ENCODE results near the gene ADCK1.
A peak's percentile ranks its signal among the peaks of the same experiment; 100 is the strongest.
"Not testable (repeated sequence)": the region's sequence is repeated elsewhere in the genome, so short reads cannot be mapped to it uniquely, and the experiment has no call there.

The ADCK1 gene

GRCh38 chr14:77924141-77924948 is 124.4 kb downstream of the ADCK1 start:
- no peak for DNase-seq (ENCODE audit: insufficient read length, low spot score)
- FAIRE-seq = no peak

GRCh38 chr14:77926942-77927341 is 127.0 kb downstream of the ADCK1 start:
- FAIRE-seq = no peak

GRCh38 chr14:77931441-77931840 is 131.5 kb downstream of the ADCK1 start:
- FAIRE-seq (no peak), DNase-seq (ENCODE audit: insufficient read length, low spot score) (no peak)

More at GRCh38 chr14:77926942-77927341, 127.0 kb downstream of the ADCK1 start:
- DNase-seq (ENCODE audit: insufficient read length, low spot score) = no peak

DNA sequence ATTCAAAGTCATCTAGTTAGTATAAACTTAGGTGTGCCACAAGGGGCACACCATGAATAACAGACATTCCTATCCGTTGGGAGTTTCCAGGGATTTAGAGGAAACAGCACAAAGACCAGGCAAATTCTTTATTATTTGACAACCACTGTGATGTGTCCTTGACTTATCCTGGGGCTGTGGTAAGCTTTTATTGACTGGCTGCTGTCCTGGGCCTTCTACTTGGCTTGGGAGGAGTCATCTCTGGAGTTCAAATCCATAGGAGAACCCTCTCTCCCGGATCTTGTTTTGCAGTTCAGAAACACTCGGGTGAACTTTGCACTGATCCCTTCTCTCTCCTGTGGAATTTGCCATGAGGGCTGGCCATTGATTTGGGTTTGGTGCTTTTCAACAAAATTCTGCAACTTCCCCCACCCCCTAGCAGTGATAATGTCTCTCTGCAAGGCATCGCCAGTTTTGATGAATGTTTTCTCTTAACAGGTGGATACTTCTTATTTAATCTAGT is 136.3 kb downstream of the ADCK1 start:
- no peak for FAIRE-seq
- DNase-seq (ENCODE audit: insufficient read length, low spot score) = no peak

DNA sequence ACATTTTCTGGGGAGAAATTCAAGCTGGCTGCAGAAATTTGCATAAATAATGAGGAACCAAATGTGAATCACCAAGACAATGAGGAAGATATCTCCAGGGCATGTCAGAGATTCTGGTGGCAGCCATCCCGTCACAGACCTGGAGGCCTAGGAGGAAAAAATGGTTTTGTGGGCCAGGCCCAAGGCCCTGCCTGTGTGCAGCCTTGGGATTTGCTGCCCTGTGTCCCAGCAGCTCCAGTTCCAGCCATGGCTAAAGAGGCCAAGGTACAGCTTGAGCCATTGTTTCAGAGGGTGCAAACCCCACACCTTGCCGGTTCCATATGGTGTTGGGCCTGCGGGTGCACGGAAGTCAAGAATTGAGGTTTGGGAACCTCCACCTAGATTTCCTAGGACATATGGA is 147.5 kb downstream of the ADCK1 start:
- no peak for DNase-seq (ENCODE audit: insufficient read length, low spot score)
- no peak for FAIRE-seq

DNA sequence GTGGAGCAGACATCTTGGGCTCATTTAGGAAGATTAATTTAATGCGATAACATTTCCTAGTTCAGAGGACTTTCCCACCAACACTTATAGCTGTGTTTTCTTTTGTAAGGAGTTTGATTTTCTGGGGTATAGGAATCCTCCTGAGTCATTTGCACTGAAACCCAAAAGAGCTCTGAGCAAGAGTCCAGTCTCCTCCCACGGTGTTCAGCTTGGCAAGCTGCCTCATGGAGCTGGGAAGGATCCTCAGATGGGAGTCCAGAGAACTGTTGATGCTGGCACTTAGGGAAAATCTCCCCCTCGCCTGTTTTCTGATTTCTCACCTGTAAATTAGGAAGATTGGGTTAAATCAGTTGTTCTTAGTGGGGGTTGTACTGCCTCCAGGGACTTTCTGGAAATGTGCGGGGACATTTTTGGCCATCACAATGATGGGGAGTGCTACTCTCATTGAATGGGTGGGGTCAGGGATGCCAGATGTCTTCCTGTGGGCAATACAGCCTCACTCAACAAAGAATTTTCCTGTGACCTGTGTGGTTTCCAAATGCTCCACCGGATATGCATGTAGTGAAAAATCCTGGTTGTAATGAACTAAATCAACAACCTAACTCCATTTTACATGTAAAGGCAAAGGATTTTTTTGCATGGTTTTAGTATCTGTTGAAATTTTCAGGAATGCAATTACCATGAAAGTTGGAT is 150.6 kb downstream of the ADCK1 start:
- no peak for FAIRE-seq
- no peak for DNase-seq (ENCODE audit: insufficient read length, low spot score)

DNA sequence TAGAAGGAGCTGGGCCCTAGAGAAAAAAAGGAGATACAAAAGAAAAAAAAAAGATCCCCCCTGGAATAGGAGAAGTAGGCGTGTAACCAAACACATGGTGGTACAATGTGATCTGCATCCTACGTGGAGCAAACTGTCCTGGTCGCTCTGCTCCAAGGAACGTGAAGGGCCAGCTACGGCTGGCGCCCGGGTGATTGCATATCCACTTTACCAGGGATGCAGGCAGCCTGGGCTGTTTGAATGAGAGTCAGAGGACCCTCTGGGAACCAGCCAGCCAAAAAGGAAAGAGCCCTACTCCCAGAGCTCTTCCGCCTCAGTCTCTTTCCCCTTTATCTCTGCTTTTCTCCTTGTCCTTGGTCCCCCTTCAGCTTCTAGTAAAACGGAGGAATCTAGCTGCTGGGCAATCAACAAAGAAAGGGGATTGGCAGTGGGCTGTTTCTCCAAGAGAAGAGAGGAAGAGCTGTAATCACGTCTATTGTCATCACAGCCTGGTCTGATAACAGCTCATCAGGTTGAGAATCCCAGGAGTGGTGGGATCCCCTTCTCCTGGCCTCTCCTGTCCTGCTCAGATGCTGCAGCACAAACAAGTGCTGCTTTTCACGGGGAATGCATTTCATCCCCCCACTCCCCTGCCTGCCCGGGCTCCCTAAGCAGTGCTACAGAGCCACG is 156.0 kb downstream of the ADCK1 start:
- no peak for DNase-seq (ENCODE audit: insufficient read length, low spot score)

DNA sequence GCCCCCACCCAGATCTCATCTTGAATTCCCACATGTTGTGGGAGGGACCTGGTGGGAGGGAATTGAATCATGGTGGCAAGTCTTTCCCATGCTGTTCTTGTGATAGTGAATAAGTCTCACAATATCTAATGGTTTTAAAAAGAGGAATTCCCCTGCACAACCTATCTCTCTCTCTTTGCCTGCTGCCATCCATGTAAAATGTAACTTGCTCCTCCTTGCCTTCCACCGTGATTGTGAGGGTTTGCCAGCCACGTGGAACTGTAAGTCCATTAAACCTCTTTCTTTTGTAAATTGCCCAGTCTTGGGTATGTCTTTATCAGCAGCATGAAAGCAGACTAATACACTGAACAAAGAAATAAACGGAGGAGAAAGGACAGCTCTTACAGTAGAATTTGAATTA is 159.8 kb downstream of the ADCK1 start:
- not testable (repeated sequence) for FAIRE-seq; DNase-seq (ENCODE audit: insufficient read length, low spot score)

More for the DNA sequence above, 156.0 kb downstream of the ADCK1 start:
- no peak for FAIRE-seq

DNA sequence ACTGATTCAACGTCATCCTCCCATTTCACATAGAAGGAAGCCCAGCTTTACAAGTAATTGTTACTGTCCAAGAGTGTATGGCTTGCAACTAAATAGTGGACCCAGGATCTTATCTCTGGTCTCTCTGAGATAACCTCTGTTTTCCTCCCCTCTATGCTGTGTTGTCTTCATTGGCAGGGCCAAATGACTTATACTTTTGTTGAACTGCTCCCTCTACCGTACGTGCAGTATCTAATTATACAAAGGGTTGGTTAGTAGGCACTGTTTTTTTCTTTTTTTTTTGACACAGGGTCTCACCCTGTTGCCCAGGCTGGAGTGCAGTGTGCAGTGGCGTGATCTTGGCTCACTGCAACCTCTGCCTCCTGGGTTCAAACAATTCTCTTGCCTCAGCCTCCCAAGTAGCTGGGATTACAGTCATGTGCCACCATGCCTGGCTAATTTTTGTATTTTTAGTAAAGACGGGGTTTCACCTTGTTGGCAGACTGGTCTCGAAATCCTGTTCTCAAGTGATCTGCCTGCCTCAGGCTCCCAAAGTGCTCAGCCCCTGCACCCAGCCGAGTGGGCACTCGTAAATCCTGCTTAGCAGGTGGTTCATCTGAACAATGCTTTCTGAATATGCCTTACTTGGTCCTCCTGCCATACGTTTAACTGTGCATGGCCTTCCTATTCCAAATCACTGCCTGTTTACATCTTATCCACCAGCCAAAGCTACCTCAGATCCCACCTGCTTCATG is 162.1 kb downstream of the ADCK1 start:
- FAIRE-seq (no peak), DNase-seq (ENCODE audit: insufficient read length, low spot score) (no peak)

DNA sequence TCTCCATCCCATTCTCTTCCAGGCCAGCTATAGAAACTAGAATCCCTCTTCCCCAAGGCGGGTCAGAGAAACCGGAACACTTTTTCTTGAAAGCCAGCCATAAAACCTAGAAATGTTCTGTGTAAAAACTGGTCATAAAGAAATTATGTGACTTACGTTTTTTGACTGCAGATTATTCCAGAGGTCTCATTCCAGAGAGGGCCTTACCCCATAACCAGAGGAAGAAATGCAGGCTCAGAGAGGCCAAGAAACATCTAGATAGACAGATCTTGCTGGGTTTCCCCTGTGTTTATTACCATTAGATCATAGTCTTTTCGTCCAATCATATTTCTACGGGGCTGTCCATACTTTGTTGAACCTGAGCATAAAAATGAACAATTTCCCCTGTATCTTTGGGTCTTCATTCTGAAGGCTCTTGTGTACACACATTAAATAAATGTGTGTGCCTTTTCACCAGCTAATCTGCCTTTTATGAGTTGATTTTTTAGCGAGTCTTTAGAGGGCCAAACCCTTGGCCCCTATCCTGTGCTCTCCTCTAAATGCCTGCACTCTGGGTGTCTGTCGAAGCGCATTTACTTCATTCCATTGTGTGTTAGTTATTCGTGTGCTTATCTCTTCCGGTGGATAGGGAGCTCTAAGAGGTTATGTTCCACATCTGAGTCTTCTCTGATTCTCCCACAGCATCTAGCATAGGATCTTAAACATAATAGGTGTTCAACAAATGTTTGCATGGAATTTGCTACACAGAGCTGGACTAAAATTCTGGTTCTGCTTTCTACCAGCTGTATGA is 163.0 kb downstream of the ADCK1 start:
- FAIRE-seq = no peak

GRCh38 chr14:77964586-77964985 is 164.7 kb downstream of the ADCK1 start:
- no peak for FAIRE-seq
- DNase-seq (ENCODE audit: insufficient read length, low spot score) = no peak

More for the DNA sequence above, 163.0 kb downstream of the ADCK1 start:
- no peak for DNase-seq (ENCODE audit: insufficient read length, low spot score)

- DNase-seq (ENCODE audit: insufficient read length, low spot score) (no peak), FAIRE-seq (no peak)
These were observed 165.1 kb downstream of the ADCK1 start for GRCh38 chr14:77965050-77965449.

DNA sequence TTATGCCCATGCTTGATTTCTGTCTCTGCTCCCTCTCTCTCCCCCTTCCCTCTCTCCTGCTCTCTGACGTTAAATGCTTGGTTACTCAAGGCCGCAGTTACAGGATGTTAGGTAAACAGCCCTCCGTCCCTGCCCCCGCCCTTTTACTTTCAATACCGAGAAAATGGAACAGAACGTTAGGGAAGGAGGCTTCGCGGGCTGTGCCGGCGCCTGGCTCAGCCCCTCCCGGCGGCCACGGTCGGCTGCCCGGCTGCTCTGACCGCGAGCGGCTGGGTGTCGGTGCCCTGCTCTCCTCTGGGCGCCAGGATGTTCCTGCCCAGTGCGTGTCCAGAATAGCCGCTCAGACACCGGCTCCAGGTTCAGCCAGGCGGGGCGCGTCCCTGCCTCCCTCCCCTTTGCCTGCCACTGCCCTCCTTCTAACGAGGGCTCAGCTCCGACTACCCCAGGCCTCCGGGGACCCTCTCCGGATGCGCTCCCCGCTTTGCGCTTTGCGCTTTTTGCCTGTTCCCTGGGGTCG is 166.1 kb downstream of the ADCK1 start:
- FAIRE-seq = no peak
- peak; percentile 45 for DNase-seq (ENCODE audit: insufficient read length, low spot score)

- FAIRE-seq (no peak), DNase-seq (ENCODE audit: insufficient read length, low spot score) (no peak)
These were observed 167.2 kb downstream of the ADCK1 start for GRCh38 chr14:77967110-77967509.

GRCh38 chr14:77970646-77971045 is 170.7 kb downstream of the ADCK1 start:
- FAIRE-seq (no peak), DNase-seq (ENCODE audit: insufficient read length, low spot score) (no peak)

DNA sequence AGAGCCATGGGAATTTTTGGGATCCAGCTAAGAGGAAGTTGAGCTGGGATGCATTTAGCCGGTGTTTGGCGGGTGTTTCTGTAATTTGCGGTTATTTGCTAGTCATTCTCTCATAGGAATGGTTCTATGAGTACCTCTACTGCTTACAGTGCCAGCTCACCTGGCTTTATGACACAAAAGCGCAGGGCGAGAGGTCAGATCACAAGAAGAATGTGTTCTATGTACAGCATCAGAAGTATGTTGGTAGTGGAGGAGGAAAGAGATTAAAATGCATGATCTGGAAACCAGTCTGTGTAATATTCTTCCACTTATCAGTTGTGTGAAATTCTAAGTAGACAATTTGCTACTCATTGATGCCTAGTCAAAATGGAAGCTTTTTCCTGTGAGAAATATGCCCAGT is 173.3 kb downstream of the ADCK1 start:
- no peak for FAIRE-seq
- DNase-seq (ENCODE audit: insufficient read length, low spot score) = no peak

DNA sequence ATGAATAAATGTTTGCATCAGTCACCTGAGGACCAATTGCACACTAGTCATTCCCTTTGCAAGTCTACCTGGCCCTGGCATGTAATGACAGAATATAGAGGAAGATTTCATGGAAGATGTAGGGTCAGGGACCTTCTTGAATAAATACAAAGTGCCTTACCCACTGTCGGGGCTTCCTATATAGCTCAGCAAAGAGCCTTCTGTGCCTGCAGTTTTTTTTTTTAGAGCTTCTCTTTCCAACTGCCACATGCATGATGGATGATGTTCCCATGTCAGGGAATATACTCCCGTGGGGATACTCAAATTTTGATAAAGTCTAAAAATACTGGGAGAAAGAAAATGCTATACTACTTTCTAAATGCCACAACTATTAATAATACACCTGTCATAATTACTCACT is 176.7 kb downstream of the ADCK1 start:
- FAIRE-seq (no peak), DNase-seq (ENCODE audit: insufficient read length, low spot score) (no peak)

DNA sequence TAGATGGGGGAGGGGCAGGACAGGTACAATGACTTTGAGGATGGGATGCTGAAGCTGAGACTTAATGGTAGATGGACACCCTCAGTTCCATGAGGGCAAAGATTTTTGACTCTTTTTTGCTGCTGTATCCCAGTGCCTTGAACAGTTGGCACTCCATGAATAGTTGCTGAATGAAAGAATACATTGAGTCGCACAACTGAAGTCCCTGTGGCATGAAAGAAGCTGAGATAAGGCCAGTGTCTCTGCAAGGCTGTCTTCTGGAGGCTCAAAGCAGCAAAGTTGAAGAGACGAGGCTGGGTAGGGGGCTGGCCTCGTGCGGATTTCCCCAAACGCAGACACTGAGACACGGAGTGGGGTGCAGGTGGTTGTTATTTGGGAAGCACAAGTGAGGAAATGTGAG is 179.3 kb downstream of the ADCK1 start:
- DNase-seq (ENCODE audit: insufficient read length, low spot score) (no peak), FAIRE-seq (no peak)

DNA sequence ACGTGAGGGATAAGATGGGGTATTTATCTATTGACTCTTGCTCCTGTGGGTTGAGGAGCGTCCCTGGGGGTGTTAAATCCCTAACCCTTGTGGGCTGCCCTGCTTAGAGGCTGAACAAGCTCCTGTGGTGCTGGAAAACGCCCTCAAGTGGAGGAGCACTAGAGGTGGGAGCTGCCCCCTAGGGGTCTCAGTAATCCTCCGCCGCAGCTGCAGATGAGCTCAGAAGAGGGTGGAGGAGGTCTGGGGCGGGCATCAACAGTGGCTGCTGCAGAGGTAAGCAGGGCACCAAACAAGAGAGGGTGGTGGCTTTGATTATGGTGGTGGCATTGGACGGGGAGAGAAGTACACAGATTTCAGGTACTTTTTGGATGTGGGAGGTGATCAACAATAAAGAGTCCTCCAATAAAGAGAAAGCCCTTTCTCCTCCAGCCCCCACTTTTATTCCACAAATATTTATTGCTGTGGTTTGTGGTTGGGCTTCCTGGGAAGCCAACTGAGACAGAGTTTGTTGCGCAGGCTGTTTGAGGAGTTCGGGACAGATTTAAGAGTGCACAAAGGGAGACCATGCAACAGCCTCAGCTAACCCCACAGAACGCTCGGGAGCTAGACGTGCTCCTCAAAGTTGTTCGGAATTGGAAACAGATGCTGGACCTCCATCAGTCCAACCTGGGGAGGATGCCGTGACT is 179.9 kb downstream of the ADCK1 start:
- FAIRE-seq = no peak

More for the DNA sequence above, 179.9 kb downstream of the ADCK1 start:
- DNase-seq (ENCODE audit: insufficient read length, low spot score) = no peak
